GM12878 (cell line): ENCODE data around the gene YAP1. TPM values are rescaled to one million over a fixed set of nuclear protein-coding genes. Genes with fewer than 3 reads are reported as not detected.

Experiments
- ATAC-seq: fragments of 200-7000 bp; cut with Tn5 transposase; 3 replicates; pipeline ENCODE4 v1.9.1; 2020; ENCODE audit warnings: mild to moderate bottlenecking, moderate library complexity
- BruUV-seq: library from RNA; stranded (reverse); fragments of 400-500 nt; replicated peaks from 2 replicates; lab custom pipeline; 2021; lab: Mats Ljungman, UMichigan
- CTCF ChIA-PET: fragments of 300-600 bp; sonication (Branson Sonifier 250); formaldehyde crosslinking; extraction: SDS; loops from one replicate; lab custom pipeline; 2021; ENCODE audit warnings: inconsistent platforms; lab: Yijun Ruan, JAX
- POLR2A ChIA-PET: fragments of 350-600 bp; formaldehyde crosslinking; extraction: SDS; loops from one replicate; lab custom pipeline; 2021; ENCODE audit warnings: inconsistent platforms; lab: Charles Lee
- RAD21 ChIA-PET: fragments of 300-600 bp; sonication (Branson Sonifier 250); formaldehyde crosslinking; loops from one replicate; lab custom pipeline; 2023; ENCODE audit warnings: antibody characterized with exemption; ENCODE audit not compliant: unreplicated experiment; lab: Charles Lee
- SMC1A ChIA-PET: fragments of 300-600 bp; sonication (Branson Sonifier 250); formaldehyde crosslinking; loops from one replicate; lab custom pipeline; 2023; ENCODE audit not compliant: unreplicated experiment, uncharacterized antibody; lab: Charles Lee
- DNase-seq: peaks from one replicate; pipeline ENCODE4 v3.0.0-alpha.2; 2011; ENCODE audit warnings: low read depth, low spot score
- FAIRE-seq: peaks from 3 replicates; lab custom pipeline; 2011; peaks lifted over from hg19 to GRCh38; lab: Jason Lieb, UNC
- H2AFZ ChIP-seq: 2 replicates; pipeline ENCODE4 v1.6.0; 2011; ENCODE audit warnings: low read depth, low read length, control low read depth; ENCODE audit not compliant: control insufficient read depth
- H3K27ac ChIP-seq: 2 replicates; pipeline ENCODE4 v1.5.1; 2011; ENCODE audit warnings: control low read depth; ENCODE audit not compliant: control insufficient read depth, insufficient read depth
- H3K27me3 ChIP-seq, 2 experiments: replicated peaks in 1 of 2; 2 replicates each; pipeline versions ENCODE4 v1.6.0 to v1.6.1; 2011; ENCODE audit warnings: low read length in 1 of 2; ENCODE audit not compliant: control insufficient read depth in 2 of 2, insufficient read depth in 2 of 2
- H3K36me3 ChIP-seq, 2 experiments: 2 replicates each; pipeline ENCODE4 v1.5.1; 2011; ENCODE audit warnings: low read length in 1 of 2; ENCODE audit not compliant: control insufficient read depth in 2 of 2, insufficient read depth in 2 of 2
- H3K4me1 ChIP-seq: 2 replicates; pipeline ENCODE4 v1.6.1; 2011; ENCODE audit warnings: mild to moderate bottlenecking, low read length, moderate library complexity, mixed read lengths; ENCODE audit not compliant: control insufficient read depth, insufficient read depth
- H3K4me2 ChIP-seq: 2 replicates; pipeline ENCODE4 v1.6.0; 2011; ENCODE audit warnings: control low read depth; ENCODE audit not compliant: control insufficient read depth, insufficient read depth
- H3K4me3 ChIP-seq: fragments of 200-600 bp; sonication (generic); 2 replicates; pipeline ENCODE4 v1.5.1; 2016
- H3K79me2 ChIP-seq: 2 replicates; pipeline ENCODE4 v1.6.0; 2011; ENCODE audit warnings: low read length; ENCODE audit not compliant: control insufficient read depth, insufficient read depth
- H3K9ac ChIP-seq: 2 replicates; pipeline ENCODE4 v1.8.0; 2011; ENCODE audit warnings: low read length, control low read depth, mixed read lengths; ENCODE audit not compliant: control insufficient read depth, insufficient read depth
- H3K9me3 ChIP-seq: replicated peaks from 3 replicates; pipeline ENCODE4 v1.5.1; 2011; ENCODE audit warnings: mild to moderate bottlenecking, low read length; ENCODE audit not compliant: control insufficient read depth, insufficient read depth
- H4K20me1 ChIP-seq: 2 replicates; pipeline ENCODE4 v1.6.0; 2011; ENCODE audit not compliant: control insufficient read depth, insufficient read depth
- CBFB ChIP-seq: IDR thresholded peaks from 2 replicates; pipeline ENCODE4 v1.6.1; 2016; ENCODE audit warnings: antibody characterized with exemption, low read depth
- GABPA ChIP-seq: IDR thresholded peaks from 2 replicates; pipeline ENCODE4 v1.6.1; 2014; ENCODE audit warnings: antibody characterized with exemption, low read depth, mild to moderate bottlenecking, inconsistent platforms
- HDAC2 ChIP-seq: fragments of 200-600 bp; sonication (generic); IDR thresholded peaks from 2 replicates; pipeline ENCODE4 v1.6.1; 2017
- IKZF2 ChIP-seq, 2 experiments: fragments of 450-650 bp; IDR thresholded peaks; 2 replicates each; pipeline ENCODE4 v1.6.1; 2017; ENCODE audit warnings: mild to moderate bottlenecking in 2 of 2, moderate library complexity in 2 of 2
- MEF2A ChIP-seq: IDR thresholded peaks from 2 replicates; pipeline ENCODE4 v1.6.1; 2011; ENCODE audit warnings: low read depth, mild to moderate bottlenecking, low read length, moderate library complexity; ENCODE audit not compliant: insufficient read depth
- MXI1 ChIP-seq: fragments of 150-350 bp; IDR thresholded peaks from 2 replicates; pipeline ENCODE4 v1.6.1; 2011; ENCODE audit warnings: low read depth, mild to moderate bottlenecking, inconsistent platforms, low read length, improper control_type of control experiment
- NFYA ChIP-seq: IDR thresholded peaks from 2 replicates; pipeline ENCODE4 v1.6.1; 2011; ENCODE audit warnings: low read depth, mild to moderate bottlenecking, low read length, improper control_type of control experiment, borderline replicate concordance
- NR2C2 ChIP-seq: IDR thresholded peaks from 2 replicates; pipeline ENCODE4 v1.6.1; 2011; ENCODE audit warnings: borderline replicate concordance, low read depth; ENCODE audit not compliant: control insufficient read depth, insufficient read length
- NRF1 ChIP-seq: conservative IDR thresholded peaks from 2 replicates; pipeline ENCODE4 v1.6.1; 2011; ENCODE audit warnings: mild to moderate bottlenecking, low read depth, low read length, improper control_type of control experiment
- POU2F2 ChIP-seq: IDR thresholded peaks from 3 replicates; pipeline ENCODE4 v1.6.1; 2011; ENCODE audit warnings: low read depth, mild to moderate bottlenecking, low read length, borderline replicate concordance
- SREBF1 ChIP-seq: IDR thresholded peaks from 2 replicates; pipeline ENCODE4 v1.6.1; 2012; ENCODE audit warnings: mild to moderate bottlenecking, low read length
- STAT3 ChIP-seq: IDR thresholded peaks from 2 replicates; pipeline ENCODE4 v1.6.1; 2011; ENCODE audit warnings: low read depth, low read length, improper control_type of control experiment
- WGBS: methylation state at CpG from one replicate; pipeline ENCODE4 v1.1.6; 2016; ENCODE audit warnings: low lambda C conversion rate; ENCODE audit not compliant: insufficient replicate concordance, insufficient coverage; ENCODE audit errors: missing lambda C conversion rate; 5-methylcytosine and 5-hydroxymethylcytosine counted together
- in situ Hi-C: fragments of 300-500 bp; cut with MboI; formaldehyde crosslinking; loops from 9 replicates; pipeline ENCODE4 v1.14.3; 2018; ENCODE audit warnings: mixed read lengths
- intact Hi-C: fragments of 100-400 bp; cut with micrococcal nuclease; formaldehyde crosslinking; loops from one replicate; pipeline ENCODE4 v1.14.2; 2022; ENCODE audit not compliant: unreplicated experiment
- polyA plus RNA-seq, 11 experiments: library from polyadenylated mRNA; depleted of rRNA in 4 of 11; unstranded in 6 of 11; stranded (reverse) in 5 of 11; fragments of >200 nt; fragmentation: Nextera tagmentation in 4 of 11; fragmentation: Illumina TruSeq in 1 of 11; extraction: Ambion mirVana in 4 of 11; extraction: Trizol in 1 of 11; gene quantifications; 1 replicate in 1 of 11; 2 replicates in 10 of 11; pipeline versions ENCODE4 v1.2.1 to v1.2.3, GENCODE V29; 2011 to 2016; ENCODE audit warnings: inconsistent platforms in 2 of 11, missing spikeins in 2 of 11, low read depth in 1 of 11
- total RNA-seq, 4 experiments: library from RNA; depleted of rRNA in 3 of 4; stranded (reverse); fragments of >200 nt in 3 of 4; fragmentation: Illumina TruSeq in 1 of 4; extraction: Trizol in 1 of 4; gene quantifications; 2 replicates each; pipeline versions ENCODE4 v1.2.1 to v1.2.3, GENCODE V29; 2013 to 2021
- TF ChIP-seq, protein P1 (sequence below): fragments of 450-650 bp; IDR thresholded peaks from 2 replicates; pipeline ENCODE4 v1.6.1; 2016; ENCODE audit warnings: mild to moderate bottlenecking

The YAP1 gene
- total and polyA plus RNA-seq, 10 of the 15 experiments (the other 5 are each of a cell fraction or from before 2014, with no cell fraction given), result 0.03 to 0.33 (median 0.10) TPM; not detected in 6

DNA sequence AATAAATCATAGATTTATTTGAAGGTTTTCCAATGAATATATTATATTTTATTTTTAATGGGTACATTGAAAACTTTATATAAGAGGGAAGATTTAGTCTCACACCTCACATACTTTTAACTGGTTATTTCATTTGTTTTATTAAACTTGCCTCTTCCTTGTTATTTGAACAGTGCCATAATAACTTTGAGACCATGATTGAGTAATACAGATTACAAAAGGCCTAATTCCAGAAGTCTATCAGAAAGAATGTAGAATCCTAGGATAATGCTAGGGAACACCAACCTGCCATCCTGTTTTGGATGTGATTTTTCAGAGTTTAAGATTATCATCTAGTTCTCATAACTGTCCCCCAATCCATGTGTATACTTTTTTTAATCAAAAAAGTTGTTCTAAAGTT lies 104.4 kb downstream of the YAP1 start:
- H3K4me3 ChIP-seq, result no peak overlapping the region
- ATAC-seq, result no peak

DNA sequence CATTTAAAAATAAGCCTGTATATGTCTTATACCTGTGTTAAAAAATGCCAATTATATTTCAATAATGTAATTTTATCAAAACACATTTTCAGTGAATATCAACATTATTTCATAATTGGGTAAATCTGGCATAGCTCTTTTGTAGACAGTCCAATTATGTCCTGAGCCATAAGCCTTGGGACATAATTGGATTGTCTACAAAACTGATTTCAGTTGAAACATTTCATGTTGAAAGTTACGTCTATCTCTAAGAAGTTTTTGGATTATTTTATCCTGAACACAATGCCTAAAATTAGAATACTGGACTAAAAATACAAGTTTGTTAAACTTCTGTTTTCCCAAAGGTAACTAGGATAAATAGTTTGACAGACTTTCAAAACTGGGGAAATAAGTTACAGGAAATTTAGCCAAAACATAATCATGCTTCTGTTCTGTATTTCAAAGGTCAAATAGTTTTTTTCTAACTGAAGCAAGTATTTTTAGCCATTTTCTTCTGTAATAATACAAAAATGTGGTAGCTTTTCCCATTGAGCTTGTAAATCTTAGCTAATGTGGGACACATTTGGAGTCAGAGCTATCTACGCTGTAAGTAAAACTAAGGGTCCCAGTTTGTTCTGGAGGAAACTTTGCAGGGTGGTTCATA lies 106.3 kb downstream of the YAP1 start:
- FAIRE-seq (no peak), DNase-seq (no peak)
- Histone ChIP-seq H2AFZ (no peak overlapping the region), H3K36me3 (no peaks in the 10 kb centered on the region), H3K79me2 (no peaks in the 10 kb centered on the region), H4K20me1 (no peaks in the 10 kb centered on the region), H3K9me3 (no peaks in the 10 kb centered on the region)
- no TSS peak for BruUV-seq
- no peak for TF ChIP-seq NFYA
- TF ChIP-seq POU2F2, result no peak
- no peak for TF ChIP-seq HDAC2
- TF ChIP-seq NRF1, result no peak
- TF ChIP-seq CBFB, result no peak
- no peak for TF ChIP-seq MEF2A
- TF ChIP-seq NR2C2, result no peak
- TF ChIP-seq STAT3, result no peak
- TF ChIP-seq, all 136 proteins: peak for 0
- CTCF ChIA-PET, result no interaction called here
- whole genome bisulfite sequencing, result 26% methylated on average over 2 of the region's 2 CpGs
- no peak overlapping the region for H3K9ac ChIP-seq
- H3K4me3 ChIP-seq, result no peak overlapping the region
- intact Hi-C loops (no loop called here), in situ Hi-C loops (no loop called here)
- POLR2A ChIA-PET, result no interaction called here
- no peak overlapping the region for H3K4me2 ChIP-seq
- H3K27me3 ChIP-seq, result no peaks in the 10 kb centered on the region; a peak in 2 of 4 replicates
- SMC1A ChIA-PET, result no interaction called here
- RAD21 ChIA-PET, result no interaction called here
- no peaks in the 10 kb centered on the region for H3K4me1 ChIP-seq
- no peak overlapping the region for H3K27ac ChIP-seq
- no peak for ATAC-seq

More for the DNA sequence above, 104.4 kb downstream of the YAP1 start:
- POLR2A ChIA-PET, result no interaction called here
- Histone ChIP-seq H4K20me1 (no peaks in the 10 kb centered on the region), H3K4me2 (no peak overlapping the region), H3K27ac (no peak overlapping the region), H3K79me2 (no peaks in the 10 kb centered on the region), H3K4me1 (no peaks in the 10 kb centered on the region), H2AFZ (no peak overlapping the region), H3K36me3 (no peaks in the 10 kb centered on the region), H3K9me3 (no peaks in the 10 kb centered on the region), H3K9ac (no peak overlapping the region), H3K27me3 (no peaks in the 10 kb centered on the region; a peak in 2 of 4 replicates)
- BruUV-seq, result no TSS peak
- in situ Hi-C loops, result no loop called here
- TF ChIP-seq IKZF2 (IDR thresholded peaks at IDR 0.05) (no peak), SREBF1 (no peak), MXI1 (no peak), GABPA (no peak), NR2C2 (no peak)
- TF ChIP-seq, protein P1, sequence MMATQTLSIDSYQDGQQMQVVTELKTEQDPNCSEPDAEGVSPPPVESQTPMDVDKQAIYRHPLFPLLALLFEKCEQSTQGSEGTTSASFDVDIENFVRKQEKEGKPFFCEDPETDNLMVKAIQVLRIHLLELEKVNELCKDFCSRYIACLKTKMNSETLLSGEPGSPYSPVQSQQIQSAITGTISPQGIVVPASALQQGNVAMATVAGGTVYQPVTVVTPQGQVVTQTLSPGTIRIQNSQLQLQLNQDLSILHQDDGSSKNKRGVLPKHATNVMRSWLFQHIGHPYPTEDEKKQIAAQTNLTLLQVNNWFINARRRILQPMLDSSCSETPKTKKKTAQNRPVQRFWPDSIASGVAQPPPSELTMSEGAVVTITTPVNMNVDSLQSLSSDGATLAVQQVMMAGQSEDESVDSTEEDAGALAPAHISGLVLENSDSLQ, result no peak
- FAIRE-seq, result peak; percentile 62
- RAD21 ChIA-PET, result no interaction called here
- SMC1A ChIA-PET, result interaction anchor here (1.2 kb wide), 1 partner anchor 21 kb away, joined by 3 read pairs; no protein-coding TSS in a partner anchor
- CTCF ChIA-PET, result no interaction called here
- DNase-seq, result no peak
- intact Hi-C loops, result no loop called here
